Astrocyte (in vitro differentiated cells and primary cell): ENCODE data around the gene SERTAD4.

Experiments used
- CTCF ChIP-seq: IDR thresholded peaks from 2 replicates; pipeline ENCODE4 v1.5.1; 2011; ENCODE audit warnings: low read depth, mild to moderate bottlenecking, inconsistent platforms, low read length, moderate library complexity; ENCODE audit not compliant: insufficient read depth
- EZH2 ChIP-seq: IDR thresholded peaks from 2 replicates; pipeline ENCODE4 v1.6.1; 2012; ENCODE audit warnings: mild to moderate bottlenecking, low read length, inconsistent platforms; ENCODE audit not compliant: insufficient read depth

- TF ChIP-seq CTCF (no peak), EZH2 (no peak)
Observed at GRCh38 chr1:210259561-210259960, 27.0 kb downstream of the SERTAD4 start.
